ENCODE results near the gene THAP4.

The THAP4 gene

DNA sequence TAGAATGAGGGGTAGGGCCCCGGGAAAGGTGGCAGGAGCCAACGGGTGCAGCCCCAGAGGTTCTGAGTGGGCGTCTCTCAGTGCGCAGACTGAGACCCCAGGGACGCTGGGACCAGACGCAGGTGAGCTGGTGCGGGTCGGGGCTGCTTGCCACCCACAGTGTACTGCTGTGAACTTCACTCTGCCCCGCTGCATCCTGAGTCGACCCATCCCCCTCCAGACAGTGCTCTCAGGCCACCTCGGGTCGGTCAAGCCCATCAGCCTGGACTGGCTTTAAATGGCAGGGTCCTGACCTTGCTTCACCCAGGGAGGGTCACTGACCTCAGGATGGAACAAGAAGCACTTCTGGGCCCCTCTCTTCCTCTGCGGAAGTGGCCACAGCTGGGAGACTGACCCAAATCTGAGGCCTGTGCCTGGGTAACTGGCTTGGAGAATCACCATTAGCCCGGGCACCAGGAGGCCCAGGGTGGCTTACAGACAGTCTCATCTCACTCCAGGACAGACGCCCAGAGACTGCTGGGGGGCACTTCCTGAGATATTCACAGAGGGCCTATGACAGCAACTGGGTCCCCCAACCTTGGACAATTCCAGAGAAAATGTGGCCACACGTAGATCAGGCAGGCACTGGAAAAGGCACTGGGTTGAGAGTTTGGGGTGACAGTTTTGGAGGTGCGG, 102.1 kb downstream of the THAP4 start:
- no peak for ATAC-seq (ENCODE audit: insufficient read depth, low read depth)
- H3K9ac ChIP-seq (ENCODE audit: low read depth, low read length): no peak overlapping the region
- DNase-seq: no peak

More for the DNA sequence above, 102.1 kb downstream of the THAP4 start:
- peaks cover 2% of the 10 kb centered on the region for H3K27me3 ChIP-seq (ENCODE audit: insufficient read depth, low read length, poor library complexity)
- no peaks in the 10 kb centered on the region for H3K9me3 ChIP-seq (ENCODE audit: insufficient read depth, low read length, severe bottlenecking)
- H3K79me2 ChIP-seq (ENCODE audit: insufficient read depth, low read length): no peaks in the 10 kb centered on the region
- H3K27ac ChIP-seq (ENCODE audit: low read length): no peak overlapping the region
- no peaks in the 10 kb centered on the region for H3K4me1 ChIP-seq (ENCODE audit: insufficient read depth, low read length)
- TF ChIP-seq, protein P1, sequence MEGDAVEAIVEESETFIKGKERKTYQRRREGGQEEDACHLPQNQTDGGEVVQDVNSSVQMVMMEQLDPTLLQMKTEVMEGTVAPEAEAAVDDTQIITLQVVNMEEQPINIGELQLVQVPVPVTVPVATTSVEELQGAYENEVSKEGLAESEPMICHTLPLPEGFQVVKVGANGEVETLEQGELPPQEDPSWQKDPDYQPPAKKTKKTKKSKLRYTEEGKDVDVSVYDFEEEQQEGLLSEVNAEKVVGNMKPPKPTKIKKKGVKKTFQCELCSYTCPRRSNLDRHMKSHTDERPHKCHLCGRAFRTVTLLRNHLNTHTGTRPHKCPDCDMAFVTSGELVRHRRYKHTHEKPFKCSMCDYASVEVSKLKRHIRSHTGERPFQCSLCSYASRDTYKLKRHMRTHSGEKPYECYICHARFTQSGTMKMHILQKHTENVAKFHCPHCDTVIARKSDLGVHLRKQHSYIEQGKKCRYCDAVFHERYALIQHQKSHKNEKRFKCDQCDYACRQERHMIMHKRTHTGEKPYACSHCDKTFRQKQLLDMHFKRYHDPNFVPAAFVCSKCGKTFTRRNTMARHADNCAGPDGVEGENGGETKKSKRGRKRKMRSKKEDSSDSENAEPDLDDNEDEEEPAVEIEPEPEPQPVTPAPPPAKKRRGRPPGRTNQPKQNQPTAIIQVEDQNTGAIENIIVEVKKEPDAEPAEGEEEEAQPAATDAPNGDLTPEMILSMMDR (IDR thresholded peaks at IDR 0.05; ENCODE audit: borderline replicate concordance, extremely low read depth, low read length, poor library complexity, severe bottlenecking): no peak
- TF ChIP-seq EZH2 (IDR thresholded peaks at IDR 0.05; ENCODE audit: borderline replicate concordance, low read depth, low read length, severe bottlenecking): no peak
- H3K36me3 ChIP-seq (ENCODE audit: insufficient read depth, low read length): no peaks in the 10 kb centered on the region
- no peaks in the 10 kb centered on the region for H4K20me1 ChIP-seq (ENCODE audit: insufficient read depth, low read length)
- H3K4me2 ChIP-seq (ENCODE audit: insufficient read depth, low read length): no peak overlapping the region
- H3K4me3 ChIP-seq (ENCODE audit: low read depth in 1 of 2, low read length in 2 of 2): no peak overlapping the region
- H2AFZ ChIP-seq (ENCODE audit: low read depth, low read length): no peak overlapping the region

All from DND-41 (cell line).